CD14-positive monocyte (primary cell): ENCODE measurements around the gene UPP2. TPM values are rescaled to one million over a fixed set of nuclear protein-coding genes. Genes with fewer than 3 reads are reported as not detected.

ENCODE experiments used
- DNase-seq, 3 donors: peaks; one replicate each; pipeline ENCODE4 v3.0.0-alpha.2; 2011 to 2022
- H2AFZ ChIP-seq: 2 replicates; pipeline ENCODE4 v1.6.0; 2012; ENCODE audit warnings: mild to moderate bottlenecking, low read depth, low read length, inconsistent platforms; ENCODE audit not compliant: insufficient read depth, poor library complexity, severe bottlenecking
- H3K27ac ChIP-seq, 2 donors: 1 replicate in 1 of 2; 2 replicates in 1 of 2; pipeline ENCODE4 v1.5.1; 2012 to 2013; ENCODE audit warnings: low read length in 2 of 2, control low read depth in 1 of 2, inconsistent platforms in 1 of 2, low read depth in 1 of 2, mild to moderate bottlenecking in 1 of 2
- H3K27me3 ChIP-seq, 2 donors: one replicate each; pipeline versions ENCODE4 v1.6.0 to v1.6.1; 2011 to 2013; ENCODE audit warnings: low read length in 2 of 2; ENCODE audit not compliant: control insufficient read depth in 2 of 2, insufficient read depth in 2 of 2
- H3K36me3 ChIP-seq, 2 donors: replicated peaks in 1 of 2; 1 replicate in 1 of 2; 2 replicates in 1 of 2; pipeline versions ENCODE4 v1.5.1 to v1.6.1; 2012 to 2013; ENCODE audit warnings: low read length in 2 of 2, control low read depth in 1 of 2, inconsistent platforms in 1 of 2, mild to moderate bottlenecking in 1 of 2; ENCODE audit not compliant: insufficient read depth in 2 of 2, control insufficient read depth in 1 of 2
- H3K4me1 ChIP-seq, 2 donors: 1 replicate in 1 of 2; 2 replicates in 1 of 2; pipeline versions ENCODE4 v1.5.1 to v1.6.1; 2012 to 2013; ENCODE audit warnings: low read length in 2 of 2, control low read depth in 1 of 2, inconsistent platforms in 1 of 2, mild to moderate bottlenecking in 1 of 2, moderate library complexity in 1 of 2; ENCODE audit not compliant: insufficient read depth in 2 of 2, control insufficient read depth in 1 of 2
- H3K4me2 ChIP-seq: replicated peaks from 2 replicates; pipeline ENCODE3; 2012; ENCODE audit warnings: low read length, moderate library complexity, mild to moderate bottlenecking; ENCODE audit not compliant: poor library complexity, severe bottlenecking; ENCODE audit errors: extremely low read depth
- H3K4me3 ChIP-seq, 3 experiments: fragments of 200-600 bp in 1 of 3; sonication (generic) in 1 of 3; replicated peaks in 1 of 3; 1 replicate in 2 of 3; 2 replicates in 1 of 3; pipeline ENCODE4 v1.5.1; 2011 to 2013; ENCODE audit warnings: low read length in 3 of 3, mild to moderate bottlenecking in 3 of 3, control low read depth in 2 of 3, low read depth in 2 of 3, inconsistent platforms in 1 of 3, moderate library complexity in 1 of 3
- H3K79me2 ChIP-seq: 2 replicates; pipeline ENCODE4 v1.6.0; 2012; ENCODE audit warnings: mild to moderate bottlenecking, control low read depth, inconsistent platforms, low read length, moderate library complexity; ENCODE audit not compliant: insufficient read depth
- H3K9ac ChIP-seq: 2 replicates; pipeline ENCODE4 v1.6.0; 2017; ENCODE audit warnings: low read length, mild to moderate bottlenecking; ENCODE audit not compliant: insufficient read depth, poor library complexity, severe bottlenecking
- H3K9me3 ChIP-seq, 2 donors: replicated peaks in 1 of 2; 1 replicate in 1 of 2; 2 replicates in 1 of 2; pipeline versions ENCODE4 v1.5.1 to v1.6.1; 2012 to 2013; ENCODE audit warnings: low read length in 2 of 2, control low read depth in 1 of 2; ENCODE audit not compliant: control insufficient read depth in 1 of 2, insufficient read depth in 1 of 2
- H4K20me1 ChIP-seq: 2 replicates; pipeline ENCODE4 v1.6.0; 2012; ENCODE audit warnings: mild to moderate bottlenecking, low read length, control low read depth, moderate library complexity; ENCODE audit not compliant: insufficient read depth
- H3K27ac Mint-ChIP-seq, 7 donors: one replicate each; pipeline ENCODE4 v1.8.0; 2020; ENCODE audit warnings: mild to moderate bottlenecking in 7 of 7, mixed read lengths in 7 of 7, moderate library complexity in 6 of 7, inconsistent platforms in 2 of 7
- H3K27me3 Mint-ChIP-seq, 3 donors: one replicate each; pipeline ENCODE4 v1.8.0; 2021 to 2022; ENCODE audit warnings: low read depth in 3 of 3, mild to moderate bottlenecking in 3 of 3, mixed read lengths in 3 of 3, moderate library complexity in 3 of 3, inconsistent platforms in 1 of 3
- H3K36me3 Mint-ChIP-seq, 2 donors: one replicate each; pipeline ENCODE4 v1.8.0; 2020; ENCODE audit warnings: mixed read lengths in 2 of 2, inconsistent platforms in 1 of 2, mild to moderate bottlenecking in 1 of 2
- H3K4me1 Mint-ChIP-seq: one replicate; pipeline ENCODE4 v1.8.0; 2020; ENCODE audit warnings: mild to moderate bottlenecking, mixed read lengths
- H3K4me3 Mint-ChIP-seq, 2 donors: one replicate each; pipeline ENCODE4 v1.8.0; 2020; ENCODE audit warnings: mild to moderate bottlenecking in 2 of 2, mixed read lengths in 2 of 2, moderate library complexity in 1 of 2
- H3K9me3 Mint-ChIP-seq, 7 donors: one replicate each; pipeline ENCODE4 v1.8.0; 2020 to 2022; ENCODE audit warnings: mixed read lengths in 7 of 7, mild to moderate bottlenecking in 6 of 7, moderate library complexity in 6 of 7, inconsistent platforms in 2 of 7
- WGBS: methylation state at CpG from one replicate; pipeline ENCODE4 v1.1.5; 2013; ENCODE audit warnings: missing lambda C conversion rate; ENCODE audit not compliant: insufficient coverage; 5-methylcytosine and 5-hydroxymethylcytosine counted together
- intact Hi-C, 2 donors: fragments of 100-400 bp; cut with micrococcal nuclease; formaldehyde crosslinking; loops; one replicate each; pipeline versions ENCODE4 v1.15.0 to v1.15.1; 2023
- polyA plus RNA-seq, 3 donors: library from polyadenylated mRNA; depleted of rRNA in 1 of 3; unstranded in 2 of 3; stranded (reverse) in 1 of 3; fragments of 300-500 nt in 2 of 3; fragments of >200 nt in 1 of 3; fragmentation: Illumina TruSeq in 2 of 3; gene quantifications; 1 replicate in 2 of 3; 2 replicates in 1 of 3; pipeline ENCODE4 v1.2.3, GENCODE V29; 2012 to 2021
- TF ChIP-seq, protein P1 (sequence below): fragments of 200-600 bp; IDR thresholded peaks from one replicate; pipeline ENCODE4 v1.8.0; 2022; ENCODE audit warnings: antibody characterized with exemption, mild to moderate bottlenecking

Gene UPP2
- polyA plus RNA-seq, 3 donors, result not detected

DNA sequence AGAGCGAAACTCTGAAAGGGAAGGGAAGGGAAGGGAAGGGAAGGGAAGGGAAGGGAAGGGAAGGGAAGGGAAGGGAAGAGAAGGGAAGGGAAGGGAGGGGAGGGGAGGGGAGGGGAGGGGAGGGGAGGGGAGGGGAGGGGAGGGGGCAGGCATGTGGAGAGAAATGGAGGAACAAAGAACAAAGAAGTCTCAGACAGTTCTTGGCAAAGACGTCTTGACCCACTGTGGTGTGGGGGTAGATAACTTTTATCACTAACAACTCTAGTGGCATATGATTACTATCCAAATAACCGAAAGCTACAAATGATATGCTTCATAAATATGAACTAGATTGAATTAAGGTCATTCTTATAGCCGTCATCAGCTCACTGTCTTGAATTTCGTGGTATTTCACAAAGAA is 3.2 kb downstream of the UPP2 start:
- Histone ChIP-seq H3K4me1 (no peaks in the 10 kb centered on the region), H3K27ac (no peak overlapping the region), H2AFZ (no peak overlapping the region), H3K4me2 (no peak overlapping the region), H4K20me1 (no peaks in the 10 kb centered on the region), H3K27me3 (no peaks in the 10 kb centered on the region), H3K36me3 (no peaks in the 10 kb centered on the region), H3K79me2 (no peaks in the 10 kb centered on the region), H3K9ac (no peak overlapping the region), H3K4me3 (no peak overlapping the region), H3K9me3 (no peaks in the 10 kb centered on the region)
- TF ChIP-seq, protein P1, sequence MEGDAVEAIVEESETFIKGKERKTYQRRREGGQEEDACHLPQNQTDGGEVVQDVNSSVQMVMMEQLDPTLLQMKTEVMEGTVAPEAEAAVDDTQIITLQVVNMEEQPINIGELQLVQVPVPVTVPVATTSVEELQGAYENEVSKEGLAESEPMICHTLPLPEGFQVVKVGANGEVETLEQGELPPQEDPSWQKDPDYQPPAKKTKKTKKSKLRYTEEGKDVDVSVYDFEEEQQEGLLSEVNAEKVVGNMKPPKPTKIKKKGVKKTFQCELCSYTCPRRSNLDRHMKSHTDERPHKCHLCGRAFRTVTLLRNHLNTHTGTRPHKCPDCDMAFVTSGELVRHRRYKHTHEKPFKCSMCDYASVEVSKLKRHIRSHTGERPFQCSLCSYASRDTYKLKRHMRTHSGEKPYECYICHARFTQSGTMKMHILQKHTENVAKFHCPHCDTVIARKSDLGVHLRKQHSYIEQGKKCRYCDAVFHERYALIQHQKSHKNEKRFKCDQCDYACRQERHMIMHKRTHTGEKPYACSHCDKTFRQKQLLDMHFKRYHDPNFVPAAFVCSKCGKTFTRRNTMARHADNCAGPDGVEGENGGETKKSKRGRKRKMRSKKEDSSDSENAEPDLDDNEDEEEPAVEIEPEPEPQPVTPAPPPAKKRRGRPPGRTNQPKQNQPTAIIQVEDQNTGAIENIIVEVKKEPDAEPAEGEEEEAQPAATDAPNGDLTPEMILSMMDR, result no peak
- Mint-ChIP-seq H3K36me3 (no peaks in the 10 kb centered on the region), H3K4me3 (no peak overlapping the region), H3K27ac (no peak overlapping the region), H3K4me1 (peaks cover 2% of the 10 kb centered on the region), H3K27me3 (no peaks in the 10 kb centered on the region), H3K9me3 (peaks cover 0 to 3% (median 2%) of the 10 kb centered on the region in 7 donors)
- intact Hi-C loops, result no loop called here
- DNase-seq, result no peak
- WGBS, result 100% methylated on average over 2 of the region's 5 CpGs

DNA sequence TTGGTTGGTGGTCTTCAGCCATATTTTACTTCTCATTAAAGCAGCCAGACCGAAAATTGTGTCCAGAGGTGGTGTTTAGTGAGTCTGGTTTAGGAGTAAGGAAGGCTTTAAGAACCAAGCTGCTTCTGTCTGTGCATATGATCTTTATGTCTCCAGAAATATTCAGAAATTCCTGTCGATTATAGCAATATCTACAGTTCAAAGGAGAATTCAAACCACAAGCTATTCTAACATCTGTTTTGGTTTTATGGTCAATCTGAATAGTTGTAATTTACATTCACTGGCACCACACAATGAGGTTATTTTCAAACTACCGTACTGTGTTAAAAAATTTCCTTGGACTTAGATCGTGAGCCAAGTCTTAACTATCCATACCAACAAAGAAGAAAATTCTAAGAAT is 11.3 kb downstream of the UPP2 start:
- 100% methylated on average over 1 of the region's 4 CpGs for WGBS
- no peaks in the 10 kb centered on the region for H3K27me3 ChIP-seq
- no peak overlapping the region for H3K9ac ChIP-seq
- TF ChIP-seq, protein P1, result no peak
- peak overlapping the region in 1 of 3 experiments; percentile 49 for H3K4me3 ChIP-seq
- no peaks in the 10 kb centered on the region for H3K36me3 ChIP-seq
- Mint-ChIP-seq H3K4me3 (no peak overlapping the region), H3K36me3 (no peaks in the 10 kb centered on the region), H3K4me1 (peaks cover 54% of the 10 kb centered on the region), H3K27me3 (peaks cover 0 to 5% (median 0%) of the 10 kb centered on the region in 3 donors), H3K27ac (peak overlapping the region in 4 of 7 donors; percentile 93 to 96 (median 94)), H3K9me3 (peaks cover 0 to 4% (median 2%) of the 10 kb centered on the region in 7 donors)
- H3K27ac ChIP-seq, result peak overlapping the region in 1 of 2 donors; percentile 92
- DNase-seq, result no peak
- H4K20me1 ChIP-seq, result no peaks in the 10 kb centered on the region
- peak overlapping the region; percentile 49 for H2AFZ ChIP-seq
- no peaks in the 10 kb centered on the region for H3K9me3 ChIP-seq
- no peaks in the 10 kb centered on the region for H3K79me2 ChIP-seq
- H3K4me2 ChIP-seq, result peak overlapping the region; percentile 40
- intact Hi-C loops, result no loop called here
- peaks cover 50 to 55% of the 10 kb centered on the region in 2 donors for H3K4me1 ChIP-seq
